Measurements from ENCODE around the gene S100A5. TPM values are rescaled to one million over a fixed set of nuclear protein-coding genes. Genes with fewer than 3 reads are reported as not detected.

S100A5 gene
- total and polyA plus RNA-seq, 9 of the 15 experiments (the other 6 are each of a cell fraction or from before 2014, with no cell fraction given) = 0.56 to 1.4 (median 0.64) TPM; not detected in 5

- TF ChIP-seq, protein P1, sequence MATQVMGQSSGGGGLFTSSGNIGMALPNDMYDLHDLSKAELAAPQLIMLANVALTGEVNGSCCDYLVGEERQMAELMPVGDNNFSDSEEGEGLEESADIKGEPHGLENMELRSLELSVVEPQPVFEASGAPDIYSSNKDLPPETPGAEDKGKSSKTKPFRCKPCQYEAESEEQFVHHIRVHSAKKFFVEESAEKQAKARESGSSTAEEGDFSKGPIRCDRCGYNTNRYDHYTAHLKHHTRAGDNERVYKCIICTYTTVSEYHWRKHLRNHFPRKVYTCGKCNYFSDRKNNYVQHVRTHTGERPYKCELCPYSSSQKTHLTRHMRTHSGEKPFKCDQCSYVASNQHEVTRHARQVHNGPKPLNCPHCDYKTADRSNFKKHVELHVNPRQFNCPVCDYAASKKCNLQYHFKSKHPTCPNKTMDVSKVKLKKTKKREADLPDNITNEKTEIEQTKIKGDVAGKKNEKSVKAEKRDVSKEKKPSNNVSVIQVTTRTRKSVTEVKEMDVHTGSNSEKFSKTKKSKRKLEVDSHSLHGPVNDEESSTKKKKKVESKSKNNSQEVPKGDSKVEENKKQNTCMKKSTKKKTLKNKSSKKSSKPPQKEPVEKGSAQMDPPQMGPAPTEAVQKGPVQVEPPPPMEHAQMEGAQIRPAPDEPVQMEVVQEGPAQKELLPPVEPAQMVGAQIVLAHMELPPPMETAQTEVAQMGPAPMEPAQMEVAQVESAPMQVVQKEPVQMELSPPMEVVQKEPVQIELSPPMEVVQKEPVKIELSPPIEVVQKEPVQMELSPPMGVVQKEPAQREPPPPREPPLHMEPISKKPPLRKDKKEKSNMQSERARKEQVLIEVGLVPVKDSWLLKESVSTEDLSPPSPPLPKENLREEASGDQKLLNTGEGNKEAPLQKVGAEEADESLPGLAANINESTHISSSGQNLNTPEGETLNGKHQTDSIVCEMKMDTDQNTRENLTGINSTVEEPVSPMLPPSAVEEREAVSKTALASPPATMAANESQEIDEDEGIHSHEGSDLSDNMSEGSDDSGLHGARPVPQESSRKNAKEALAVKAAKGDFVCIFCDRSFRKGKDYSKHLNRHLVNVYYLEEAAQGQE (IDR thresholded peaks at IDR 0.05; ENCODE audit: borderline replicate concordance) = peak; percentile 96
- TF ChIP-seq, protein P1 (CRISPR knock-in tag; IDR thresholded peaks at IDR 0.05; ENCODE audit: low read depth) = no peak
- TF ChIP-seq GABPB1 (CRISPR knock-in tag; IDR thresholded peaks at IDR 0.05) (peak; percentile 55), XRCC5 (IDR thresholded peaks at IDR 0.05; ENCODE audit: low read depth, low read length) (0 out of 2 replicates have a peak, but pooled peaks have one; percentile 77), MAZ (CRISPR knock-in tag; conservative IDR thresholded peaks at IDR 0.05 in 1 of 2, IDR thresholded peaks at IDR 0.05 in 1 of 2) (peak; percentile 56 to 82; a peak in 3 of 4 replicates), ZNF431 (CRISPR knock-in tag; IDR thresholded peaks at IDR 0.05) (0 out of 2 replicates have a peak, but pooled peaks have one; percentile 44), ZNF311 (CRISPR knock-in tag; IDR thresholded peaks at IDR 0.05) (no peak), BRCA1 (IDR thresholded peaks at IDR 0.05) (no peak), BRCA1 (CRISPR knock-in tag; IDR thresholded peaks at IDR 0.05) (no peak), C11orf30 (IDR thresholded peaks at IDR 0.05; ENCODE audit: low read depth) (peak; percentile 76), RCOR1 (IDR thresholded peaks at IDR 0.05; ENCODE audit: borderline replicate concordance in 1 of 2, low read depth in 2 of 2, low read length in 2 of 2) (peak; percentile 20 to 80; a peak in 2 of 4 replicates), TBP (optimal IDR thresholded peaks at IDR 0.05; ENCODE audit: low read depth, low read length) (peak; percentile 43), ARID2 (IDR thresholded peaks at IDR 0.05) (peak; percentile 98), THRAP3 (IDR thresholded peaks at IDR 0.05; ENCODE audit: borderline replicate concordance) (no peak), ZKSCAN1 (IDR thresholded peaks at IDR 0.05; ENCODE audit: low read depth, low read length) (0 out of 2 replicates have a peak, but pooled peaks have one; percentile 52), ZNF316 (IDR thresholded peaks at IDR 0.05) (peak; percentile 6; the same call in 1 of the 2 replicates), TEAD2 (tag; IDR thresholded peaks at IDR 0.05) (0 out of 2 replicates have a peak, but pooled peaks have one; percentile 7), SMC3 (conservative IDR thresholded peaks at IDR 0.05; ENCODE audit: insufficient read depth, low read depth, low read length) (peak; percentile 98)
- TF ChIP-seq, protein P2, sequence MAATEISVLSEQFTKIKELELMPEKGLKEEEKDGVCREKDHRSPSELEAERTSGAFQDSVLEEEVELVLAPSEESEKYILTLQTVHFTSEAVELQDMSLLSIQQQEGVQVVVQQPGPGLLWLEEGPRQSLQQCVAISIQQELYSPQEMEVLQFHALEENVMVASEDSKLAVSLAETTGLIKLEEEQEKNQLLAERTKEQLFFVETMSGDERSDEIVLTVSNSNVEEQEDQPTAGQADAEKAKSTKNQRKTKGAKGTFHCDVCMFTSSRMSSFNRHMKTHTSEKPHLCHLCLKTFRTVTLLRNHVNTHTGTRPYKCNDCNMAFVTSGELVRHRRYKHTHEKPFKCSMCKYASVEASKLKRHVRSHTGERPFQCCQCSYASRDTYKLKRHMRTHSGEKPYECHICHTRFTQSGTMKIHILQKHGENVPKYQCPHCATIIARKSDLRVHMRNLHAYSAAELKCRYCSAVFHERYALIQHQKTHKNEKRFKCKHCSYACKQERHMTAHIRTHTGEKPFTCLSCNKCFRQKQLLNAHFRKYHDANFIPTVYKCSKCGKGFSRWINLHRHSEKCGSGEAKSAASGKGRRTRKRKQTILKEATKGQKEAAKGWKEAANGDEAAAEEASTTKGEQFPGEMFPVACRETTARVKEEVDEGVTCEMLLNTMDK (IDR thresholded peaks at IDR 0.05; ENCODE audit: borderline replicate concordance, insufficient read depth, low read depth, low read length, poor library complexity, severe bottlenecking) = peak; percentile 14
These were observed 27.8 kb upstream of the S100A5 start (continued) for GRCh38 chr1:153568367-153569099.

Measured in K562 (cell line).